Muscle layer of colon (tissue), 2 donors: ENCODE results near the gene SEZ6L2.

ENCODE experiments used
- H3K27ac ChIP-seq: one replicate; pipeline ENCODE4 v1.7.0; 2013; ENCODE audit warnings: low read depth, mild to moderate bottlenecking, low read length, moderate library complexity
- H3K27me3 ChIP-seq, 2 donors: one replicate each; pipeline ENCODE4 v1.7.0; 2013; ENCODE audit warnings: low read length in 2 of 2, mild to moderate bottlenecking in 2 of 2; ENCODE audit not compliant: insufficient read depth in 2 of 2, control insufficient read depth in 1 of 2
- H3K36me3 ChIP-seq: one replicate; pipeline ENCODE4 v1.7.0; 2013; ENCODE audit warnings: mild to moderate bottlenecking, low read length; ENCODE audit not compliant: insufficient read depth
- H3K4me1 ChIP-seq: one replicate; pipeline ENCODE4 v1.7.0; 2013; ENCODE audit warnings: mild to moderate bottlenecking, low read length; ENCODE audit not compliant: insufficient read depth
- H3K4me3 ChIP-seq, 2 donors: one replicate each; pipeline ENCODE4 v1.7.0; 2013; ENCODE audit warnings: low read length in 2 of 2, low read depth in 1 of 2, mild to moderate bottlenecking in 1 of 2, moderate library complexity in 1 of 2
- H3K9ac ChIP-seq: one replicate; pipeline ENCODE4 v1.7.0; 2013; ENCODE audit warnings: low read length
- H3K9me3 ChIP-seq: one replicate; pipeline ENCODE4 v1.7.0; 2013; ENCODE audit warnings: mild to moderate bottlenecking, low read length
- donor health status: abdominal sarcoma.
- donor health status: Adenocarcinoma of cecum.

Gene SEZ6L2

DNA sequence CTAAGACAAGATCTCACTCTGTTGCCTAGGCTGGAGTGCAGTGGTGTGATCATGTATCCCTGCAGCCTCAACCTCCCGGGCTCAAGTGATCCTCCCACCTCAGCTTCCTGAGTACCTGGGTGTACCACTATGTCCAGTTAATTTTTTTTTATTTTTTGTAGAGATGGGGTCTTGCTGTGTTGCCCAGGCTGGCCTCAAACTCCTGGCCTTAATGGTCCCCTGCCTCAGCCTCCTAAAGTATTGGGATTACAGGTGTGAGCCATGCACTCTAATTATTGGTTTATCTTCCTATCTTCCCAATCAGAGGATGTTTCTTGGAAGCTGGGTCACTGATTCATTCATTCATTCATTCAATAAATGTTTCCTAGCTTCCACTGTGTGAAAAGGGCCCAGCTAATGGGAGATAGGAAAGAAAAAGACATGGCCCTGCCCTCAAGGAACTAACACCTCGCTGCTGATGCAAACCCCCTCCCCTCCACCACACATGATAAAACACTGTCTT lies 9.4 kb upstream of the SEZ6L2 start:
- H3K4me3 ChIP-seq = no peak overlapping the region
- H3K9ac ChIP-seq = no peak overlapping the region
- H3K27ac ChIP-seq = no peak overlapping the region
- H3K9me3 ChIP-seq = no peaks in the 10 kb centered on the region
- no peaks in the 10 kb centered on the region for H3K36me3 ChIP-seq
- no peaks in the 10 kb centered on the region for H3K4me1 ChIP-seq
- H3K27me3 ChIP-seq = no peaks in the 10 kb centered on the region

DNA sequence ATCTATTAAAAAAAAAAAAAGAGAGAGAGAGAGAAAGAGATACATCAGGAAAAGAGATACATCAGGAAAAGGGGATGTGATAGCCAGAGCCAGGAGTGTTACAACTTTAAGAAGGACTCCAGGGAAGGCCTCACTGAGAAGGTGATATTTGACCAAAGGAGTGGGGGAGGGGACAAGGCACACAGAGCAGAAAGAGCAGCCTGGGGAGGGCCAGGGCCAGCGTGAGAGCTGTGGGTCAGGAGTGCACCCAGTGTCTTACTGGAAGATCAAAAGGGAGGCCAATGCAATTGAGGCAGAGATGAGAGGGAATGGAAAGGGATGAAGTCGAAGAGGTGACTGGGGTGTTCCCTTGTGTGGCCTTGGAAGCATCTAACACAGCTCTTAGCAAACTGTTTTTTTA lies 8.6 kb upstream of the SEZ6L2 start:
- Histone ChIP-seq H3K4me3 (no peak overlapping the region), H3K36me3 (no peaks in the 10 kb centered on the region), H3K9me3 (no peaks in the 10 kb centered on the region)

GRCh38 chr16:29906520-29907244 lies 7.3 kb upstream of the SEZ6L2 start:
- no peaks in the 10 kb centered on the region for H3K9me3 ChIP-seq
- no peaks in the 10 kb centered on the region for H3K4me1 ChIP-seq
- H3K36me3 ChIP-seq = no peaks in the 10 kb centered on the region
- no peak overlapping the region for H3K4me3 ChIP-seq
- H3K27me3 ChIP-seq = peaks cover 0 to under 1% of the 10 kb centered on the region in 2 donors
- no peak overlapping the region for H3K9ac ChIP-seq
- H3K27ac ChIP-seq = no peak overlapping the region

More for the DNA sequence above, 8.6 kb upstream of the SEZ6L2 start:
- H3K27ac ChIP-seq = no peak overlapping the region
- H3K27me3 ChIP-seq = no peaks in the 10 kb centered on the region
- no peak overlapping the region for H3K9ac ChIP-seq
- H3K4me1 ChIP-seq = no peaks in the 10 kb centered on the region

- Histone ChIP-seq H3K9ac (no peak overlapping the region), H3K9me3 (no peaks in the 10 kb centered on the region), H3K27me3 (peaks cover 0 to 8% of the 10 kb centered on the region in 2 donors), H3K36me3 (no peaks in the 10 kb centered on the region), H3K27ac (no peak overlapping the region), H3K4me3 (no peak overlapping the region), H3K4me1 (no peaks in the 10 kb centered on the region)
Observed at GRCh38 chr16:29905668-29906067, 6.3 kb upstream of the SEZ6L2 start.

- H3K9ac ChIP-seq = no peak overlapping the region
Observed at GRCh38 chr16:29904947-29905346, 5.6 kb upstream of the SEZ6L2 start.

DNA sequence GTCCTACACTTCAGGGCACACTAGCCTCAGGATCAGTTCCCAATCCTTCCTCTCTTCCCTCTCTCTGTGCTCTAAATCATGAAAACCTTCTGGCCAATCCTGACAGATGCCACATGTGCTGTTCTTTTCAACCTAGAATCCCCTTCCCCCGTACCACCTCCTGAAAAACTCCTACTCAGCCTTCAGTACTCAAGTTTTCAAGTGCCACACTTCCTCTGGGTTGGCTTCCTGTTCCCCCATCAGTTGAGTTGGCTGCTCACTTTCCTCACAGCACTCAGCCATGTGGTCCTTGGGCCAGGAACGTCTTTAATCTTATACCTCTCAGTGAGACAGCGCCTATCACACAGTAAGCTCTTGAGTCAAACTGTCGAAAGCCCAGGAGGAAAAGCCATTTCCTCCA lies 4.2 kb upstream of the SEZ6L2 start:
- no peaks in the 10 kb centered on the region for H3K36me3 ChIP-seq

More at GRCh38 chr16:29904947-29905346, 5.6 kb upstream of the SEZ6L2 start:
- Histone ChIP-seq H3K9me3 (no peaks in the 10 kb centered on the region), H3K27me3 (peaks cover 0 to 8% of the 10 kb centered on the region in 2 donors), H3K27ac (no peak overlapping the region), H3K36me3 (no peaks in the 10 kb centered on the region), H3K4me1 (no peaks in the 10 kb centered on the region), H3K4me3 (no peak overlapping the region)

DNA sequence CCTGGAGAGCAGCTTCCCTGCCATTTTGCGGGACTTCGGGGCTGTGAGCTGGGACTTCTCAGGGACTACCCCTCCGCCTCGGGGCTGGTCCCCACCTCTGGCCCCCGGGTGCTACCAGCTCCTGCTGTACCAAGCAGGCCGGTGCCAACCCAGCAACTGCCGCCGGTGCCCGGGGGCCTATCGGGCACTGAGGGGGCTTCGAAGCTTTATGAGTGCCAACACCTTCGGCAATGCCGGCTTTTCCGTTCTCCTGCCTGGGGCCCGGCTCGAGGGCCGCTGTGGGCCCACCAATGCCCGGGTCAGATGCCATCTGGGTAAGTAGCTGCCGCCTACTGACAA lies 2.2 kb upstream of the SEZ6L2 start:
- no peak overlapping the region for H3K9ac ChIP-seq
- no peak overlapping the region for H3K4me3 ChIP-seq
- H3K4me1 ChIP-seq = peaks cover 4% of the 10 kb centered on the region
- no peak overlapping the region for H3K27ac ChIP-seq
- H3K36me3 ChIP-seq = no peaks in the 10 kb centered on the region
- peaks cover 17 to 39% of the 10 kb centered on the region in 2 donors for H3K27me3 ChIP-seq
- no peaks in the 10 kb centered on the region for H3K9me3 ChIP-seq

More for the DNA sequence above, 4.2 kb upstream of the SEZ6L2 start:
- Histone ChIP-seq H3K27me3 (peaks cover 3 to 19% of the 10 kb centered on the region in 2 donors), H3K27ac (no peak overlapping the region), H3K4me1 (peaks cover 4% of the 10 kb centered on the region), H3K9ac (no peak overlapping the region), H3K4me3 (no peak overlapping the region), H3K9me3 (no peaks in the 10 kb centered on the region)

GRCh38 chr16:29900888-29901606 lies 1.7 kb upstream of the SEZ6L2 start:
- no peak overlapping the region for H3K27ac ChIP-seq
- peaks cover 4% of the 10 kb centered on the region for H3K4me1 ChIP-seq
- H3K4me3 ChIP-seq = peak overlapping the region in 1 of 2 donors; percentile 38
- H3K9me3 ChIP-seq = no peaks in the 10 kb centered on the region
- no peak overlapping the region for H3K9ac ChIP-seq
- H3K36me3 ChIP-seq = no peaks in the 10 kb centered on the region
- H3K27me3 ChIP-seq = peaks cover 17 to 41% of the 10 kb centered on the region in 2 donors

GRCh38 chr16:29900102-29900887 lies 945 bp upstream of the SEZ6L2 start, which contains the start of gene ASPHD1:
ASPHD1 (plus strand) TSS chr16:29900488; CDS start chr16:29900972, 484 bp downstream.
- no peak within 1 kb of the TSS for H3K27ac ChIP-seq
- no peaks in the 10 kb centered on the region for H3K9me3 ChIP-seq
- peak within 1 kb of the TSS; percentile 38 to 41 for H3K4me3 ChIP-seq
- no peaks in the 10 kb centered on the region for H3K36me3 ChIP-seq
- no peak within 1 kb of the TSS for H3K9ac ChIP-seq
- peaks cover 17 to 41% of the 10 kb centered on the region in 2 donors for H3K27me3 ChIP-seq
- peaks cover 4% of the 10 kb centered on the region for H3K4me1 ChIP-seq

DNA sequence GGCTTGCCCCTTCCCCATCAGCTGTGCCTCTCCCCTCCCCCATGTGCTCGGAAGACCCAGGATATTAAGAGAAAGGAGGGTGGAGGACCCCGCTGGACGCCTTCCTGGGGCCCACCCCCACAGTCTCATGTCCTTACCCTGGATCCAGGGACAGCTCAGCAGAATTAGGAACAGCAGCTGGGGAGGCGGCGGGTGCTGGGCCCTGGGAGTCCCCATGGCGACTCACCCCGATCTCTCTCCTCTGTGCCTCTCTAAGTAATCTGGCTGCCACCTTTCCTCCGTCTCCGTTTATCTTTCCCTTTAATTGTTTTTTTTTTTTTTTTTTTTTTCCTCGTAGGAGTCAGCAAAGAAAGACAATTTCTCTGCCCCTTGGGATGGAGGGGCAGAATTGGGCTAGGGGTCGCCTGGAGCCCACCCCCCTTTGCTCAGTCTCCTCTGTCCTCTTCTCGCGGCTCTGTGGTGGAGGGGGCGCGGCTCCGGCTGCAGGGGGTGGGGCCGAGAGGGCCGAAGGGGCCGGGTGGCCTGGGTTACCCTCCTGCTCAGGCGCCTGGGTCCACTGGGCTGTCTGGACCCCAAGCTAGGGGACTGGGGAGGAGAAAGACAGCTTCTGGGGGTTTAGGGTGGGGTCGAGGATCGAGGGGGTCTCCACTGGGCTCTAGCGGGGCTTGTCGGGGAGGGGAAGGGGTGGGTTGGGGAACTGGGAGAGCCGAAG lies 390 bp downstream of the SEZ6L2 start:
- H3K9me3 ChIP-seq = no peaks in the 10 kb centered on the region
- H3K9ac ChIP-seq = no peak overlapping the region
- H3K36me3 ChIP-seq = no peaks in the 10 kb centered on the region
- no peak overlapping the region for H3K27ac ChIP-seq
- H3K27me3 ChIP-seq = peaks cover 17 to 41% of the 10 kb centered on the region in 2 donors
- peaks cover 4% of the 10 kb centered on the region for H3K4me1 ChIP-seq
- H3K4me3 ChIP-seq = no peak overlapping the region
